CD4-positive, alpha-beta memory T cell (primary cell): ENCODE measurements around the gene TMEM14C. TPM values are rescaled to one million over a fixed set of nuclear protein-coding genes. Genes with fewer than 3 reads are reported as not detected.

Source experiments
- CTCF ChIA-PET: fragments of 350-600 bp; sonication (Branson Sonifier 250); formaldehyde crosslinking; loops from one replicate; lab custom pipeline; 2021; ENCODE audit warnings: inconsistent platforms; ENCODE audit not compliant: partially characterized antibody; lab: Charles Lee
- POLR2A ChIA-PET: fragments of 350-600 bp; sonication (Branson Sonifier 250); formaldehyde crosslinking; loops from one replicate; lab custom pipeline; 2021; ENCODE audit not compliant: partially characterized antibody; lab: Charles Lee
- DNase-seq, 5 donors: peaks; one replicate each; pipeline versions ENCODE4 v3.0.0 to v3.0.0-alpha.2; 2020 to 2022; ENCODE audit warnings: mixed read lengths in 1 of 5
- H3K27ac ChIP-seq: one replicate; pipeline ENCODE4 v1.7.0; 2013; ENCODE audit warnings: low read depth, low read length
- H3K27me3 ChIP-seq: 2 replicates; pipeline ENCODE4 v1.7.0; 2013; ENCODE audit warnings: mild to moderate bottlenecking, low read length, moderate library complexity; ENCODE audit not compliant: insufficient read depth
- H3K36me3 ChIP-seq: 2 replicates; pipeline ENCODE4 v1.7.0; 2013; ENCODE audit warnings: mild to moderate bottlenecking, low read length, moderate library complexity; ENCODE audit not compliant: insufficient read depth
- H3K4me1 ChIP-seq: 2 replicates; pipeline ENCODE4 v1.7.0; 2013; ENCODE audit warnings: mild to moderate bottlenecking, low read length, moderate library complexity; ENCODE audit not compliant: insufficient read depth
- H3K4me3 ChIP-seq, 2 donors: one replicate each; pipeline ENCODE4 v1.7.0; 2013; ENCODE audit warnings: low read length in 2 of 2, mild to moderate bottlenecking in 1 of 2
- H3K9me3 ChIP-seq, 2 donors: one replicate each; pipeline ENCODE4 v1.7.0; 2013; ENCODE audit warnings: low read length in 2 of 2, control low read depth in 1 of 2; ENCODE audit not compliant: control insufficient read depth in 1 of 2
- H3K27ac Mint-ChIP-seq, 7 donors: one replicate each; pipeline ENCODE4 v1.8.0; 2020 to 2021; ENCODE audit warnings: mixed read lengths in 7 of 7, mild to moderate bottlenecking in 6 of 7, inconsistent platforms in 3 of 7, moderate library complexity in 3 of 7
- H3K27me3 Mint-ChIP-seq, 2 donors: one replicate each; pipeline ENCODE4 v1.8.0; 2020 to 2021; ENCODE audit warnings: mixed read lengths in 2 of 2
- H3K36me3 Mint-ChIP-seq, 2 donors: one replicate each; pipeline ENCODE4 v1.8.0; 2020 to 2021; ENCODE audit warnings: mixed read lengths in 2 of 2, inconsistent platforms in 1 of 2, mild to moderate bottlenecking in 1 of 2
- H3K4me1 Mint-ChIP-seq, 4 donors: one replicate each; pipeline ENCODE4 v1.8.0; 2020 to 2021; ENCODE audit warnings: mixed read lengths in 4 of 4, mild to moderate bottlenecking in 1 of 4
- H3K4me3 Mint-ChIP-seq, 8 donors: one replicate each; pipeline ENCODE4 v1.8.0; 2020 to 2021; ENCODE audit warnings: mixed read lengths in 8 of 8, mild to moderate bottlenecking in 7 of 8, moderate library complexity in 6 of 8, inconsistent platforms in 3 of 8
- H3K9me3 Mint-ChIP-seq, 8 donors: one replicate each; pipeline ENCODE4 v1.8.0; 2020 to 2021; ENCODE audit warnings: mixed read lengths in 8 of 8, mild to moderate bottlenecking in 5 of 8, inconsistent platforms in 3 of 8, moderate library complexity in 1 of 8
- intact Hi-C: fragments of 100-400 bp; cut with micrococcal nuclease; formaldehyde crosslinking; loops from one replicate; pipeline ENCODE4 v1.15.1; 2023
- polyA plus RNA-seq, 2 donors: library from polyadenylated mRNA; unstranded; fragments of 300-500 nt; fragmentation: Illumina TruSeq; gene quantifications; one replicate each; pipeline ENCODE4 v1.2.3, GENCODE V29; 2021
- total RNA-seq, 2 experiments: library from RNA; stranded (reverse); gene quantifications; one replicate each; pipeline ENCODE4 v1.2.3, GENCODE V29; 2021

TMEM14C gene
- total RNA-seq = 10 to 100 TPM; 34.1 to 37.3 TPM
- 100 to 1,000 TPM in 1 of 2 donors, 10 to 100 TPM in 1; 89.9 to 107 TPM for polyA plus RNA-seq

DNA sequence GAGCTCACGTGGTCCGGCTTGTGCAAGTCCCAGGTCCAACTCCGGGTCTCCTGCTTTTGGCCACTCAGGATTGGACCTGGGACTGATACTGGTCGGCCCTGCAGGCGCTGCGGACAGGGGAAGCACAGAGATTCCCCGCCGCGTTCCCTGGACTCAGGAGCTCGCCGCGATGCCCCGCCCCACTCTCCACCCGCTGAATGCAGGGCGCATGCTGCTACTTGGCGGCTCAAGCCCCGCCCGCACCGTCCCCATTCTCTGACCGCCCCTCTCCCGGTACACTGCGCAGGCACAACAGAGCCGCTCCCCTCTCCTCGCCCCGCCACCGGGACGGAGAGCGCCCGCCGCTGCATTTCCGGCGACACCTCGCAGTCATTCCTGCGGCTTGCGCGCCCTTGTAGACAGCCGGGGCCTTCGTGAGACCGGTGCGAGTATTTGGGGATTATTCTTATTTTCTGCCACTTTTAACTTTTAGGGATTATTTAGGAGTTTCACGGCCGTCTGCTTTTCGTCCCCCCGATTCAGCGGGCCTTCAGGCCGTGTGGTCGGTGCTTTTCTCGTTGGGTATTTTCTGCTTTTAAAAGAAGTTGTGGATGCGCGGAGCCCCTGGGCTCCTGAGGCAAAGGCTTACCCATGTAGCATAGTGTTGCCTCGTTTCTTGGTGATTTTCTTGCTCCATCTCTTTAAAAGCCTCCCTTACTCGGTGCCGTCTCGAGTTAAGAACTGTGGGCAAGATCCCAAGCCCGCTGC lies at the start of gene TMEM14C:
TMEM14C (plus strand) TSS at position 251 of the 747 bp plus-strand sequence. CDS start 1,544 bp downstream, outside the sequence.
- Mint-ChIP-seq H3K4me3 (peak within 1 kb of the TSS; percentile 93 to 97 (median 96)), H3K9me3 (peaks cover 0 to 5% (median 0%) of the 10 kb centered on the region in 8 donors), H3K36me3 (peaks cover 5 to 15% of the 10 kb centered on the region in 2 donors), H3K4me1 (peaks cover 34 to 64% (median 48%) of the 10 kb centered on the region in 4 donors), H3K27ac (peak within 1 kb of the TSS; percentile 84 to 96 (median 93)), H3K27me3 (no peaks in the 10 kb centered on the region)
- Histone ChIP-seq H3K27me3 (no peaks in the 10 kb centered on the region), H3K4me3 (peak within 1 kb of the TSS; percentile 24 to 57), H3K4me1 (peaks cover 48% of the 10 kb centered on the region), H3K9me3 (no peaks in the 10 kb centered on the region), H3K27ac (peak within 1 kb of the TSS; percentile 62), H3K36me3 (peaks cover 4% of the 10 kb centered on the region)
- DNase-seq = peak; percentile 61 to 80 (median 68)
- ChIA-PET POLR2A (interaction anchor here (0.8 to 6.3 kb wide), 6 partner anchors 14 to 1287 kb away, joined by 3 to 118 read pairs (median 5); partner anchors contain the start of genes C6orf52, PAK1IP1 and TMEM14B), CTCF (interaction anchor here (1.2 kb wide), 2 partner anchors 24 to 245 kb away, joined by 3 to 5 read pairs; partner anchors contain the start of gene TMEM14B)
- intact Hi-C loops = loop anchor here (1.0 kb wide), 3 partner anchors 24 to 78 kb away; partner anchors contain the start of genes C6orf52, PAK1IP1 and TMEM14B

DNA sequence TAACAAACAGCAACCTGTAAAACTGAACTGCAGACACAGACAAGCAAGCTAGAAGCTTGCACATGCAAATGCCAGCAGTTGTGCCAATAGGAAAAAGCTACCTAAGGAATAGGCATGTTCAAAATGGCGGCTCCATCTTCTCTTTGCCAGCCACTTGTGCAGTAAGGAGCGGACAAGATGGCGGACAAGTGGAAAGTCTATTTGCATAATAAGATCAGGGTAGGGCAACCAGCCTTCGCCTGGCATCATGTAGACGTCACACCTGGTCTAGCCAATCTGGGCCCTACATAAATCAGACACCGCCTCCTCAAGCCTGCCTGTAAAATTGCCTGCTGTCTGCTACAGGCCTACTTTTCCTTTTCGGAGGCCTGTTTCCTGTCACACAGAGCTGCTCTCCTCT lies 46.5 kb upstream of the TMEM14C start:
- Mint-ChIP-seq H3K4me3 (no peak overlapping the region), H3K27me3 (peaks cover 0 to 2% of the 10 kb centered on the region in 2 donors), H3K4me1 (no peaks in the 10 kb centered on the region), H3K36me3 (no peaks in the 10 kb centered on the region), H3K9me3 (peaks cover 0 to 3% (median 0%) of the 10 kb centered on the region in 8 donors), H3K27ac (no peak overlapping the region)
- no peak overlapping the region for H3K27ac ChIP-seq
- H3K9me3 ChIP-seq = no peaks in the 10 kb centered on the region
- ChIA-PET CTCF (no interaction called here), POLR2A (no interaction called here)
- no peaks in the 10 kb centered on the region for H3K27me3 ChIP-seq
- H3K4me1 ChIP-seq = no peaks in the 10 kb centered on the region
- no peaks in the 10 kb centered on the region for H3K36me3 ChIP-seq
- DNase-seq = no peak
- H3K4me3 ChIP-seq = no peak overlapping the region
- intact Hi-C loops = no loop called here

DNA sequence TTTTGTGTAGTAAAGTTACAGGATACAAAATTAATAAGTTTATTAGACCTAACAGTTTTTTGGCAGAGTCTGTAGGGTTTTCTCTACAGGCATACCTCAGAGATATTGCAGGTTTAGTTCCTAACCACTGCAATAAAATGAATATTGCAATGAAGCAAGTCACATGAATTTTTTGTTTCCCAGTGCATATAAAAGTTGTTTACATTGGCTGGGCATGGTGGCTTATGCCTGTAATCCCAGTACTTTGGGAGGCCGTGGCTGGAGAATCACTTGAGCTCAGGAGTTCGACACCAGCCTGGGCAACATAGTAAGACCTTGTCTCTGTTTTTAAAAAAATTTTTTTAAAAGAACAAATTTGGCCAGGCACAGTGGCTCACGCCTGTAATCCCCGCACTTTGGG lies 44.4 kb upstream of the TMEM14C start:
- no peaks in the 10 kb centered on the region for H3K36me3 Mint-ChIP-seq
- POLR2A ChIA-PET = no interaction called here
- peaks cover 0 to 2% of the 10 kb centered on the region in 2 donors for H3K27me3 Mint-ChIP-seq
- Histone ChIP-seq H3K36me3 (no peaks in the 10 kb centered on the region), H3K27me3 (no peaks in the 10 kb centered on the region), H3K4me3 (no peak overlapping the region), H3K4me1 (no peaks in the 10 kb centered on the region), H3K9me3 (no peaks in the 10 kb centered on the region), H3K27ac (no peak overlapping the region)
- peaks cover 0 to 3% (median 0%) of the 10 kb centered on the region in 8 donors for H3K9me3 Mint-ChIP-seq
- no peak overlapping the region for H3K27ac Mint-ChIP-seq
- intact Hi-C loops = no loop called here
- H3K4me1 Mint-ChIP-seq = peaks cover 0 to 8% (median 5%) of the 10 kb centered on the region in 4 donors
- DNase-seq = no peak
- CTCF ChIA-PET = no interaction called here
- H3K4me3 Mint-ChIP-seq = no peak overlapping the region

DNA sequence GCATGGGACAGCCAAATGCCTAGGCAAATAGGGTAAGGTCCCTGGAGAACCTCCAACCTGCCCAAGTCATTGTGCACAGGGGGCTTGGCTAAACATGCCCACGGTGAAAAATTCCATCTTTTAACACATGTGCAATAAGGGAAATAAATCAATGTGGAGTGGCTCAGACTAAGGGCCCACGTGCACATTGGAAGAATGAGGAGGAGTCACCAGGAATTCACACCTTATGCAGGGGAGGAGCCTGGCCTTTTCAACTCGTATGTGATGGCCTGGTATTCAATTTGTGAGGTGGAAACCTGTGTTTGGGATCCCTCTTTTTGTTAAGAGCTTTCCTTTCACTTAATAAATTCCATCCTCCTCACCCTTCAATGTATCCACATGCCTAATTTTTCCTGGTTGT lies 41.1 kb upstream of the TMEM14C start:
- Mint-ChIP-seq H3K4me3 (no peak overlapping the region), H3K27me3 (peaks cover 0 to 4% of the 10 kb centered on the region in 2 donors), H3K36me3 (no peaks in the 10 kb centered on the region), H3K4me1 (peaks cover 0 to 12% (median 5%) of the 10 kb centered on the region in 4 donors), H3K27ac (no peak overlapping the region), H3K9me3 (no peaks in the 10 kb centered on the region)
- Histone ChIP-seq H3K27ac (no peak overlapping the region), H3K9me3 (no peaks in the 10 kb centered on the region), H3K4me3 (no peak overlapping the region), H3K36me3 (no peaks in the 10 kb centered on the region), H3K4me1 (no peaks in the 10 kb centered on the region), H3K27me3 (no peaks in the 10 kb centered on the region)
- DNase-seq = no peak
- intact Hi-C loops = no loop called here
- ChIA-PET POLR2A (no interaction called here), CTCF (no interaction called here)

DNA sequence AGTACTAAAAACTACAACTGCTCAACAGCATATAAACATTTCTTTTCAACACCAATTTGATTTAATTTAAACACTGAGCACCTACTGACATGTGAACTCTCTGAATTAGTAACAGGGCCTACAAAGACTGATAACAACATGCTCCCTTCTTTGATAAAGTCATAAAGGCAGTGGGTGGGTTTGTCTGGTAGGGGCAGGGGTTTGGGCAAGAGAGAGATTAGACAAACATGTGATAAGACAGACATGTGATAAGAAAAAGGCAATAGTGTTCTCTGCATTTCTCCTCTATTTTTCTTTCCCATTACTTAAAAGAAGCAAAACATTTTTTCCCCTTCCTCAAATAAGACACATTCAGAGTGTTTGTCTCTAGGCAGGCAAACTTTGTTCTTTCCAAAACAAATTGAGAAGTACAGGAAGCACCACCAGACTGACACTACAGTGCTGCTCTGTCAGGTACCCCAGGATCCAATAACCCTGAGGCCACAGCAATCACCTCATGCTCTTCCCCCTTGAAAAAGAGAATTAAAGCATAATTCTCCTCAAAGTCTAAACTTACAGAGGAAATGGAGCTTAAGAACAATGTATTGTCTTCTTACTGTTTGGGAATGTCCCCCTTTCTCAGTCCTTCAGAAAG lies 40.4 kb upstream of the TMEM14C start:
- Mint-ChIP-seq H3K36me3 (no peaks in the 10 kb centered on the region), H3K4me1 (peaks cover 0 to 12% (median 5%) of the 10 kb centered on the region in 4 donors), H3K9me3 (no peaks in the 10 kb centered on the region), H3K27me3 (peaks cover 0 to 4% of the 10 kb centered on the region in 2 donors), H3K27ac (peak overlapping the region in 2 of 7 donors; percentile 22 to 43), H3K4me3 (no peak overlapping the region)
- CTCF ChIA-PET = interaction anchor here (1.2 kb wide), 1 partner anchor 120 kb away, joined by 3 read pairs; no protein-coding TSS in a partner anchor
- no peaks in the 10 kb centered on the region for H3K9me3 ChIP-seq
- H3K4me1 ChIP-seq = no peaks in the 10 kb centered on the region
- intact Hi-C loops = no loop called here
- no peak for DNase-seq
- no peaks in the 10 kb centered on the region for H3K27me3 ChIP-seq
- no peaks in the 10 kb centered on the region for H3K36me3 ChIP-seq
- no peak overlapping the region for H3K4me3 ChIP-seq
- POLR2A ChIA-PET = interaction anchor here (1.6 kb wide), 1 partner anchor 12 kb away, joined by 4 read pairs; the partner anchor contains the start of genes C6orf52 and PAK1IP1
- H3K27ac ChIP-seq = no peak overlapping the region

DNA sequence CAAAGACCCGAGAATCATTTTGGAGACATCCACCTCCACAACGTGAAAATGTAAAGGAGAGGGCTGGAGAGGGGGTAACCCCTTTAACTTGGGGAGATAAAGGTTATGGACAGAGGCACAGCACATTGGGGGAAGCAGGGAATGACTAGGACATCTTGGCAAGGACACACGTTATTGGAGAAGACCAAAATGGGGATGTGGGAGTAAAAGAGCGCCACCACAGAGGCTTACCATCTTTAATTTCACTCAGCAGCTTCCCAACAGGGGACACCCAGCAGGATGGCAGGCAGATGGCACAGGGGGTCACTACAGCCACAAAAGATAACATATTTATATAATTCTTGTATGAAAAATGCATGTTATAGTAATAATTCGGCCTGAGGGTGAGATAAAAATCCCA lies 38.3 kb upstream of the TMEM14C start:
- Histone ChIP-seq H3K27ac (no peak overlapping the region), H3K27me3 (no peaks in the 10 kb centered on the region), H3K9me3 (no peaks in the 10 kb centered on the region), H3K36me3 (no peaks in the 10 kb centered on the region), H3K4me1 (no peaks in the 10 kb centered on the region), H3K4me3 (no peak overlapping the region)
- intact Hi-C loops = no loop called here
- CTCF ChIA-PET = no interaction called here
- Mint-ChIP-seq H3K27ac (peak overlapping the region in 2 of 7 donors; percentile 13 to 36), H3K27me3 (peaks cover 0 to 4% of the 10 kb centered on the region in 2 donors), H3K36me3 (no peaks in the 10 kb centered on the region), H3K9me3 (no peaks in the 10 kb centered on the region), H3K4me1 (peaks cover 0 to 12% (median 5%) of the 10 kb centered on the region in 4 donors), H3K4me3 (no peak overlapping the region)
- POLR2A ChIA-PET = no interaction called here
- no peak for DNase-seq
